Measurements from ENCODE around the gene SRRM3. TPM values are rescaled to one million over a fixed set of nuclear protein-coding genes. Genes with fewer than 3 reads are reported as not detected.

The SRRM3 gene
- total and polyA plus RNA-seq, 9 of the 15 experiments (the other 6 are each of a cell fraction or from before 2014, with no cell fraction given), result 0.04 to 0.91 (median 0.46) TPM; not detected in 2

GRCh38 chr7:76334320-76334967 is 132.7 kb downstream of the SRRM3 start:
- no peak for ATAC-seq
- intact Hi-C loops (cut with micrococcal nuclease), result no loop called here
- ChIA-PET CTCF (ENCODE audit: low intra/inter-chr PET ratio) (no interaction called here), POLR2A (interaction anchor here (1.1 to 3.6 kb wide), 3 partner anchors 11 to 31 kb away, joined by 3 to 15 read pairs (median 5); no protein-coding TSS in a partner anchor)
- Histone ChIP-seq H3K4me1 (replicated peaks in 1 of 2; ENCODE audit: control insufficient read depth in 2 of 2, insufficient read depth in 2 of 2, low read length in 2 of 2) (peaks cover 13 to 23% of the 10 kb centered on the region in 2 experiments; a peak in 4 of 5 replicates), H3K27ac (ENCODE audit: extremely low read depth, low read depth, low read length) (no peak overlapping the region), H3K9me1 (ENCODE audit: control insufficient read depth, insufficient read depth, low read length) (no peaks in the 10 kb centered on the region), H3K9me3 (replicated peaks; ENCODE audit: control insufficient read depth, insufficient read depth, low read depth, low read length) (no peaks in the 10 kb centered on the region), H3K4me3 (no peak overlapping the region), H4K20me1 (replicated peaks; ENCODE audit: control insufficient read depth, insufficient read depth, low read length) (peaks cover 44% of the 10 kb centered on the region), H2AFZ (ENCODE audit: low read depth, low read length) (no peak overlapping the region), H3K36me3 (ENCODE audit: control insufficient read depth, insufficient read depth, low read length) (peaks cover 86% of the 10 kb centered on the region), H3K4me2 (ENCODE audit: insufficient read depth, low read length) (no peak overlapping the region), H3K9ac (ENCODE audit: insufficient read depth in 1 of 2, low read depth in 2 of 2, low read length in 2 of 2) (no peak overlapping the region), H3K27me3 (ENCODE audit: control insufficient read depth in 2 of 2, insufficient read depth in 2 of 2, low read length in 2 of 2) (no peaks in the 10 kb centered on the region), H3K79me2 (ENCODE audit: control insufficient read depth, insufficient read depth, low read length) (peaks cover 98% of the 10 kb centered on the region)
- in situ Hi-C loops (cut with MboI), result no loop called here
- WGBS (ENCODE audit: insufficient coverage, low coverage, missing lambda C conversion rate), result 94% methylated on average over 6 of the region's 6 CpGs
- no peak for FAIRE-seq
- no TSS peak for BruUV-seq (replicated peaks)
- TF ChIP-seq NFE2 (IDR thresholded peaks at IDR 0.05; ENCODE audit: low read depth) (no peak), ZNF121 (CRISPR knock-in tag; conservative IDR thresholded peaks at IDR 0.05) (peak; percentile 92), RBM25 (IDR thresholded peaks at IDR 0.05; ENCODE audit: low read depth, low read length, severe bottlenecking) (peak; percentile 45), TFAP4 (CRISPR knock-in tag; IDR thresholded peaks at IDR 0.05; ENCODE audit: borderline replicate concordance) (no peak), MYBL2 (IDR thresholded peaks at IDR 0.05; ENCODE audit: low read depth) (no peak), MYBL2 (CRISPR knock-in tag; IDR thresholded peaks at IDR 0.05; ENCODE audit: borderline replicate concordance) (no peak), ZNF785 (CRISPR knock-in tag; IDR thresholded peaks at IDR 0.05) (no peak), FIP1L1 (IDR thresholded peaks at IDR 0.05; ENCODE audit: low read depth, low read length, poor library complexity, severe bottlenecking) (no peak)
- no peak for DNase-seq (ENCODE audit: extremely low read depth in 1 of 4, low spot score in 3 of 4)

Data from K562 (cell line).